ENCODE results near the gene NHSL1.

- TF ChIP-seq, protein P1, sequence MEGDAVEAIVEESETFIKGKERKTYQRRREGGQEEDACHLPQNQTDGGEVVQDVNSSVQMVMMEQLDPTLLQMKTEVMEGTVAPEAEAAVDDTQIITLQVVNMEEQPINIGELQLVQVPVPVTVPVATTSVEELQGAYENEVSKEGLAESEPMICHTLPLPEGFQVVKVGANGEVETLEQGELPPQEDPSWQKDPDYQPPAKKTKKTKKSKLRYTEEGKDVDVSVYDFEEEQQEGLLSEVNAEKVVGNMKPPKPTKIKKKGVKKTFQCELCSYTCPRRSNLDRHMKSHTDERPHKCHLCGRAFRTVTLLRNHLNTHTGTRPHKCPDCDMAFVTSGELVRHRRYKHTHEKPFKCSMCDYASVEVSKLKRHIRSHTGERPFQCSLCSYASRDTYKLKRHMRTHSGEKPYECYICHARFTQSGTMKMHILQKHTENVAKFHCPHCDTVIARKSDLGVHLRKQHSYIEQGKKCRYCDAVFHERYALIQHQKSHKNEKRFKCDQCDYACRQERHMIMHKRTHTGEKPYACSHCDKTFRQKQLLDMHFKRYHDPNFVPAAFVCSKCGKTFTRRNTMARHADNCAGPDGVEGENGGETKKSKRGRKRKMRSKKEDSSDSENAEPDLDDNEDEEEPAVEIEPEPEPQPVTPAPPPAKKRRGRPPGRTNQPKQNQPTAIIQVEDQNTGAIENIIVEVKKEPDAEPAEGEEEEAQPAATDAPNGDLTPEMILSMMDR (IDR thresholded peaks at IDR 0.05; ENCODE audit: borderline replicate concordance, extremely low read depth, low read length, poor library complexity, severe bottlenecking), result no peak
- no peak for TF ChIP-seq EZH2 (IDR thresholded peaks at IDR 0.05; ENCODE audit: borderline replicate concordance, low read depth, low read length, severe bottlenecking)
Observed at GRCh38 chr6:138544501-138544900, 45.2 kb upstream of the NHSL1 start.
